HG02642 (cell line): Measurements from ENCODE around the gene SLC35E1.

Source experiments
- ATAC-seq: cut with Tn5 transposase; IDR thresholded peaks from one replicate; pipeline ENCODE4 v1.9.1; 2021; ENCODE audit warnings: mild to moderate bottlenecking; ENCODE audit not compliant: unreplicated experiment, poor library complexity

The SLC35E1 gene

GRCh38 chr19:16572332-16573211 is at the start of gene SLC35E1:
SLC35E1 (minus strand) TSS chr19:16572415; CDS start chr19:16572364, 51 bp downstream.
- ATAC-seq = peak; percentile 87

- ATAC-seq = no peak
Measured at GRCh38 chr19:16621165-16621800, 49.1 kb upstream of the SLC35E1 start.

GRCh38 chr19:16620584-16620983 is 48.4 kb upstream of the SLC35E1 start:
- no peak for ATAC-seq

GRCh38 chr19:16620018-16620417 is 47.8 kb upstream of the SLC35E1 start:
- no peak for ATAC-seq

- ATAC-seq = no peak
Measured at GRCh38 chr19:16619457-16619856, 47.2 kb upstream of the SLC35E1 start.

GRCh38 chr19:16618248-16618647 is 46.0 kb upstream of the SLC35E1 start:
- no peak for ATAC-seq

GRCh38 chr19:16615808-16616207 is 43.6 kb upstream of the SLC35E1 start:
- no peak for ATAC-seq

GRCh38 chr19:16614941-16615340 is 42.7 kb upstream of the SLC35E1 start:
- ATAC-seq = no peak

GRCh38 chr19:16613841-16614240 is 41.6 kb upstream of the SLC35E1 start:
- ATAC-seq = no peak

GRCh38 chr19:16612636-16613035 is 40.4 kb upstream of the SLC35E1 start:
- ATAC-seq = no peak

GRCh38 chr19:16611121-16611520 is 38.9 kb upstream of the SLC35E1 start:
- ATAC-seq = no peak

GRCh38 chr19:16609511-16610200 is 37.4 kb upstream of the SLC35E1 start:
- ATAC-seq = no peak

GRCh38 chr19:16608290-16608739 is 36.1 kb upstream of the SLC35E1 start:
- ATAC-seq = no peak

- ATAC-seq = no peak
Measured at GRCh38 chr19:16607819-16608218, 35.6 kb upstream of the SLC35E1 start.

- no peak for ATAC-seq
Measured at GRCh38 chr19:16605553-16605994, 33.4 kb upstream of the SLC35E1 start.

GRCh38 chr19:16605115-16605514 is 32.9 kb upstream of the SLC35E1 start:
- no peak for ATAC-seq

GRCh38 chr19:16604615-16605014 is 32.4 kb upstream of the SLC35E1 start:
- ATAC-seq = no peak

- ATAC-seq = no peak
Measured at GRCh38 chr19:16603090-16603489, 30.9 kb upstream of the SLC35E1 start.

GRCh38 chr19:16601378-16602052 is 29.3 kb upstream of the SLC35E1 start:
- no peak for ATAC-seq

GRCh38 chr19:16600824-16601223 is 28.6 kb upstream of the SLC35E1 start:
- ATAC-seq = no peak
